Stimulated activated CD8-positive, alpha-beta memory T cell treated with anti-CD3 and anti-CD28 coated beads, Interleukin-4, amount 100 ng/mL, for 4 hours (primary cell): ENCODE data around the gene RANBP1.

Experiments used
- DNase-seq, 2 donors: peaks; one replicate each; pipeline ENCODE4 v3.0.0-alpha.2; 2020; ENCODE audit warnings: low read depth in 2 of 2, low spot score in 1 of 2

RANBP1 gene

DNA sequence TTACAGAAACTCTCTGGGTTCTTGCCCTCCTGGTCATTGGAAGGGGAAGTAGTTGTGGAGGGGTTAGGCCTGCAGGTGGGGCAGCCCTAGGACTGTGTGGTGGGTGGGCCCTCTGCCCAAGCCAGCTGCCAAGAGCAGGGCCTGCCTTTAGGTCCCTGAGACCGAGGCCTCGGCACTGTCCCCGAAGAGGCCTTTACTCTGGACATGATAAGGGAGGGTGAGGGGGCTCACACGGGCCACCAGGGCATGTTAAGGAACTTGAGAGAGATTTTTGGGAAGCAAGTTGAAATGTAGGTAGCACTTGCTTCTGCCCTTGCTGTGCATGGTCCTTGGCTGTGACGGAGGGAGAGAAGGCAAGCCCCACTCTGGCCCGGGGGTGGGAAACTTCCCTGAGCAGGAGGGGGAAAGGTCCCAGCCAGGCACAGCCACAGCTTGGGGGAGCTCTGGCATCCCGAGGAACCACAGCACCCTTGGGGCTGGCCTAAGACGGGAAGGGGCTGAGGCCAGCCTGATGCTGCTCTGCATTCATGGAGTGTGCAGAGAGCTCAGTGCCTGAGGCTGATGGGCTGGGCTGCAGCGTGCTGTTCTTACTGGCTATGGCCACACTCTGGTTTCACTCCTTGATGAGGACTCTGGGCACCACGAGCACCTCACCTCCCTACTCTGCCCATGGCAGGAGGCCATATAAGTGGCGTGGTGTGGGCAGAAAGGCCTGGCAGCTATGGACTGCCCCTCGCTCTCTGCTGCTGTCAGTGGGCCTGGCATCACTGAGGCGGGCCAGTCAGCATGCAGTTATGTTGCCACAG is 7.8 kb upstream of the RANBP1 start:
- no peak for DNase-seq

DNA sequence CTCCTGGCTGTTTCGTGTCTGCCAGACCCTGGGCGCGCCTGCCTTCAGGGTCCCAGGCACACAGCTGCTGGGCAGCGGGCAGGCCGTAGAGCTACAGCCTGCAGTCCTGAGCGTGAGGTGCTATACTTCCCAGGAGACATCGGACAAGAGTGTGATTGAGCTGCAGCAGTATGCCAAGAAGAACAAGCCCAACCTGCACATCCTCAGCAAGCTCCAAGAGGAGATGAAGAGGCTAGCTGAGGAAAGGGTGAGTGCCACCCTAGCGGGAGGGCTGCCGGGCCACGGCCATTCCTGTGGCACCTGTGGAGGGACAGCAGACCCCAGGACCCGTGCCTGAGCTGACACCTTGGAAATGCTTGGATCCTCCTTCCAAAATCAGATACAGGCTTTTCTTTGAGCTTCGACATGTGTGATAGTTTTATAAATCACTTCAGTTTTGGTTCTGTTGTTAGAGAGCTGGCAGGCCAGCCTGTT is 7.1 kb upstream of the RANBP1 start:
- DNase-seq, result no peak

DNA sequence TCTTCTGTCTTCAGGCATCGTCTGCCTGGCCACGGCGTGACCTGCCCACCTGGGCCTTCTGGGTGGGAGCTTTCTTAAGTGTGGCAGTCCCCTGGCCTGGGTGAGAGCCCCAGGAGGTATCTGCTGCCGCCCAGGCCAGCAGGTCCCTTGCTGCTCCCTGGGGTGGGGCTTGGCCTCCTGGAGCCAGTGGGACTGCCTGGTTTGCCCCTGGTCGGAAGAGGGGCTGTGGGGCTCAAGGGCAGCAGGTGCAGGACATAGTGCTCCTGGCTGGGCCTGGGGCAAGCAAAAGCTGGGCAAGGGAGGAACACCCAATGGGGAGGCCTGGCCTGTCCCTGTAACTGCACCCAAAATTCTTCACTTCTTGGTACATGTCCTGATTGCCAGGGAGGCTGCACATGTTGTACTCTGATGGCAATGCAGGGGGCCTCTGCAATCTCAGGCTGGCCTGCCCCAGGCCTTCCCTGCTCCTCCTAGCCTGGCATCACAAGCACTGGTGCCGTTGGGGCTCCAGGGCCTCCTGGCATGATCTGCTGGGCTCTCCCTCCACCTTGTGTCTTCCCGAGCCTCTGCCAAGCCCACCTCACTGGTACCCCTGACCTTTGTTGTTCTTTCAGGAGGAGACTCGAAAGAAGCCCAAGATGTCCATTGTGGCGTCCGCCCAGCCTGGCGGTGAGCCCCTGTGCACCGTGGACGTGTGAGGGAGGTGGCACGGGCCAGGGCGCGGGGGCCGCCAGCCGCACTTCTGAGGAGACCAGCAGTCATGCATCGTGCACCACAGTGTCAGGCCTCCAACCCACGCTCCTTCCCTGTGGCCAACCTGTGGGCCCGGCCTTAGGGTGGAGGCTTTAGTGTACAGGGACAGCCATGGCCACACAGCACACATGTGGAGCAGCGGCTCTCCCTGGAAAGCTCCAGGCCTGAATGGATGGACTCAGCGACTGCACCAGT is 6.2 kb upstream of the RANBP1 start:
- DNase-seq, result no peak

DNA sequence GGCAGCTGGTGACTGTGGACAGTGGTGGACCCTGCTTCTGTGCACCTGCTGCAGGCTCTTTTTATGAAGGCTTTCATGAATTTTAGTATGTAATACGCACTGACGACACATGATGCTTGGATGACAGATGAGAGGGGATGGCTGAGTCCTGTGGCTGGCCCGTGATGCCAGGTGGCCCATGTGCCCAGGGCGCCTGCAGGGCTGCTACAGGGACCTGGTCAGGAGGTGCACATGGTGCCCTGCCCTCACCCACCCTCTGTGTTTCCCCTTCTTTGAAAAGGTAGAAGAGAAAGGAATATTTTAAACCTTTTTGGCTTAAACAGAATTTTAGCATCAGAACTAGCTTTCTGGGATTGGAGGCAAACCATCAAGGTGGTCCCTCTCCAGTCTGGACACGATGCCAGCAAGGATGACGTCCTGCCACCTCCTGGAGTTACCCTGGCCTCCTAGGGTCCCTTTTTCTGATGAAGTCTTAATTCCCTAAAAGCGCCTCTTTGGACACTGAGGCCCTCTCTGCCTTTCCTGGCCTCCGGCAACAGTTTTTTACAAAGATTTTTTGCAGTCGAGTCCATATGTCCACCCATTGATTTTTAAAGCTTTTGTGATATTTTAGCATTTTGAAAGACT is 5.4 kb upstream of the RANBP1 start:
- no peak for DNase-seq

DNA sequence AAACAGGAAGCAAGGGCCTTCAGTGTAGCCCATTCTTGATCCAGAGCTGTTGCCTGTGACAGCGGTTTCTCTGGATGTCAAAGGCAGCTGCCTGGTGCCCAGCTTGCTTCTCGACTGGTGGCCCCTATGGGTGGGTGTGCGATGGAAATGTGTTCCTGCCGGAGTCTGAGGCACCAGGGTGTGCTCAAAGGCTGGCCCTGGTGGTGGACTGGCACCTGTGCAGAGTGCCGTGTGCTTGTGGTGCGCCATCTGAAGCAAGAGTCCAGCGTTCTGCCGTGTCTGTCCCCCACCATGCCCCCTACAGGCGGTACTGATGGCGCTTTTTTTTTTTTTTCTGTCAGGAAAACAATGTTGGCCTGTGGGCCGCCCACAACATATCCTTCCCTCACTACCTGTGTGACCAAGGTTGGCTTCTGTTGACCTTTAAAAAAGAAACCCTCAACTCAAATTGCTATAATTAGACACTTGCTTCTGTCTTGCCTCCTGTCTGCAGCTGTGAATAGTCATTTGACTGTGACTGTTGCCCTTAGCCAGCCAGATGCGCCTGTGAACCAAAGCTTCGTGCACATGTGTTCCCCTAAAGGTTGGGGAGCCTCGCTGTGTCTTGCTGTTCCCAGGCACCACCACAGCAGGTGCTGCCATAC is 4.7 kb upstream of the RANBP1 start:
- no peak for DNase-seq

DNA sequence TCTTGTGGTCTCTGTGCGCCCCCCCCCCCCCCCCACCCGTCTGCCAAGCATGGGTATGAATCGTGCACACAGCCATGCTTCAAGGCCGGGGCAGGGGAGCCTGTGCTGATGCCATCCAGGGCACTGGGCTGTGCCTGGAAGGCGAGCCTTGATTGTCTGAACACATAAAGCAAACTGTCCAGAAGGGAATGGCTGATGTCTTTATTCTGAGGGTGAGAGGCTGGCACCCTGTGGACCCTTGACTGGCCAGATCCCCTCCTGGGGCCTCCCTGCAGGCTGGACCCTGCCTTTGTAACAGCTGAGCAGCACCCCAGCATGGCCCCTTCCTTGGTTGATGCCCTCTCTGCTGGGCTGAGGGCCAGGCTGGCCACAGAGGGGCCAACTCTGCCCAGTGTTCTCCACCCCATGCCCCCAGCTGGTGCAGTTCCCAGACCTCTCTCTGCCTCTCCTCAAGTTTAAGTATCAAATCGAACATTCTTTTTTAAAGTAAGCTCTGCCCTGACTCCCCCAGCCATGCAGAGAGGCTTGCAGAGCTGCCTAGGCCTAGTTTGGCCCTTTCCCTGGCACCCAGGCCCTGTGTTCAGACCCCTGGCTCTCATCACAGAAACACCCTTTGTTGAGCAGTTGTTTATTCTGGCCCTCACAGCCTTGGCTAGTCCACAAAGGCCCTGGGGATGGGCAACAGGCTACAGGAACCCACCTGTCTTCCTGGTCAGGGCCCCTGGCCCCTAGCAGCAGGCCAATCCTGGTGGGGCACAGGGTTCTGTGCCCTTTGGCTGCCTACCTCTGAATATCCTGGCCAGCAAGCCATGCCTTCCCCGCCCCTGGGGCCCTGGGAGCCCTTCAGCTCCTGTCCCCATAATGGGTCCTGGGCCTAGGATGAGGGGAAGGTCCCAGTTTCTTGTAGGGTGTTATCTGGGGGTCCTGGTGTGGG is 3.9 kb upstream of the RANBP1 start:
- DNase-seq, result no peak

DNA sequence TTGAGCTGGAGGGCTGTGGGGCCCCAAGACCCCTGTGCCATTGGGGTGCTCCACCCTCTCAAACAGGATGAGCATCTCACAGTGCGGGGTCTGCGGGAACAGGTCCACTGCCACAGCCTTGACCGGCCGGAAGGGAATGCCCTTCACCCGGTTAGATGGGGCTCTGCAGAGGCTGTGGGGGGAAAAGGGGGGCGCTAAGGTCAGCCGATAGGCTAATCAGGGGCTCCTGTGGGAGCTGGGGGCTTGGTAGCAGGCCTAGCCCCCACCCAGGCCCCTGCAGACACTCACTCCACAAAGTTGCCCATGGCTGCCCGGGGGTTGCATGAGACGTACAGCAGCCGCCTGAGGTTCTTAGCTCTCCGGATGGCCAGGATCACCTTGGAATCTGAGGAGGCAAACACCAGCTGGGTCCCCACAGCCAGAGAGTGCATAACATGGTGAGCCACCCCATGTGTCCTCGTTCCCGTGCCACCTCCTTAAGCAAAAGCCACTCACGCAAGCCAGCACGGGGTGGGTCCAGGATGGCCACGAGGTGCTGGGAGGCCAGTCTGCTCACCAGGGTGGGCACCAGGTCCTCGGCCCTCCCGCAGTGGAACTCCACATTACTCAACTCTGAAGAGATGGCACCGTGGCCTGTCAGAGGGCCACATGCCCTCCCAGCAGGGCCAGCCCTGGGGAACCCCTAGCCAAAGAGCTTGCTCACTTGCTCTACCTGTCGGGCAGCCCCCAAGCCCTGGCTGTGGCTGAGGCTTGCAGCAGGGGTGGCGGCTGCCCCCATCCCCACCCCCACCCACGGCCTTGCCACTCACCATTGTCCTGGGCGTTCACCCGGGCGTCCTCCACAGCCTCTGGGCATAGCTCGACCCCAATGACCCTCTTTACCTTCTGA is 3.0 kb upstream of the RANBP1 start:
- no peak for DNase-seq

DNA sequence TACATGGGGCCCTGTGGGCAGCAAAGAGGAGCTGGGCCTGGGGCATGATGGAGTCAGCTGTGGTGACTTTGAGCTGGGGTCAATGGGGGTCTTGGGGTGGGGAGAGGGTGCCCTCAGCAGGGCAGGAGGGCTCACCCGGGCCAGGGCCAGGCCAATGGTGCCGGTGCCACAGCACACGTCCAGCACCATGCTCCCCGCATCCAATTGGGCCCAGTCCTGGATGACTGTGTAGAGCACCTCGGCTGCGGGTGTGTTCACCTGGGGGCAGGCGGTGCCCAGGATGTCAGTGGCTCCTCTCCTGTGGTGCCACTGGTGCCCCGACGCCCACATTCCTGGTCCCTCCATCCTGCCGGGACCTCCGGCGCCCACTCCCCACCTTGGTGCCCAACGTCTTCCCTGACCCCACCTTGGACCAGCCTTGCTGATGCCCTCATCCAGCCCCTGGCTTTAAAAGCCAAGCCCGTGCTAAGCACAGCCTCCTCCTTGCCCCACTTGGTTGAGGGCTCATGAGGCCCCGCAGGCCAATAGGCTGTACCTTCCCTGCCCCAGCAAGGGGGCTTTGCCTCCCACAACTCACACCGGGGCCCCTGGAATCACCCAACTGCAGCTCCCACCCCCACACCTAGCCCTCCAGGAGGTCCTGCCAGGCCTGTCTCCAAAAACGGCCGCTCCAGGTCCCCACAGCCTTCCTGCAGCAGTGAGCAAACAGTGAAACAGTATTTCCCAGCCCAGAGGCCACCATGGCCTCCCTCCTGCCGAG is 2.2 kb upstream of the RANBP1 start:
- DNase-seq, result no peak

DNA sequence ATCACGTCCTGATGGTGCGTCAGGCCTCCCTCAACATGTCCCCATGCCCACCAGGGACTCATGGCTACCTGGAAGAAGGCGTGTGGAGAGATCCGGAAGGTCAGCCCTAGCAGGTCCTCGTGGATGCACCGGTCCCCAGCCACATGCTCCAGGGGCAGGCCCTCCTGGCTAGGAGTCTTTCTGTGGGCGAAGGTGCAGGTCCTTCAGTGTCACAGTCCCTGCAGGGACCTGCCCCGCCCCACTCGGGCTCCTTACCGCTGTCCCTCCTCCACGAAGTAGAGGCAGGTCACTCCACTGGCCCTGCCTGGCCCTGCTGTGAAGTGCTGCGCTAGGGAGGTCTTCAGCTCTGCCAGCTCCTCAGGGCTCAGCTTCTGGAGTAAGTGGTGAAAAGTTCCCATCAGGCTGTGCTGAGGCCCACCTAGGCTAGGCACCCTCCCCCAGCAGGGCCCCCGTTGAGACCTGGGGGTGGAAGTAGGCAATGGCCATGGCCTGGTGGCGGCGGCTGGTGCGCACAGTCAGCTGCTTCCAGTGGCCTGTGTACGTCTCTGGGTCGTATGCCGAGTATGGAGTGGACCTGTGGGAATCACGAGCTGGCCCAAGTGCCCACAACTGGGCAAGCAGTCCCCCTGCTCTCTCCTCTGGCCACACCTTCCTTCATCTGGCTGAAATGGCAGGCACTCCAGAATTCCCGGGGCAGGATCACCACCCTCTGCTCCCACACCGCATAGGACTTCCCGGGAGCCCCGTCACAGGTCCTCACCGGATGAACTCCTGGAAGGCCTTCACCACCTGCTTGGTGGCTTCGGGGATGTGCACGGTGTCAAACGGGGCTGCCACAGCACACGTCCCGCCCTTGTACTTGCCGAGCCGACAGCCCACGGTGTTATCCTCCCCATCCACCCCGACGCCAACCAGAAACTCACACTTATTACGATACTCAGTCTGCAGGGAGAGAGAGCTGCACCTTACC is 1.1 kb upstream of the RANBP1 start:
- no peak for DNase-seq

DNA sequence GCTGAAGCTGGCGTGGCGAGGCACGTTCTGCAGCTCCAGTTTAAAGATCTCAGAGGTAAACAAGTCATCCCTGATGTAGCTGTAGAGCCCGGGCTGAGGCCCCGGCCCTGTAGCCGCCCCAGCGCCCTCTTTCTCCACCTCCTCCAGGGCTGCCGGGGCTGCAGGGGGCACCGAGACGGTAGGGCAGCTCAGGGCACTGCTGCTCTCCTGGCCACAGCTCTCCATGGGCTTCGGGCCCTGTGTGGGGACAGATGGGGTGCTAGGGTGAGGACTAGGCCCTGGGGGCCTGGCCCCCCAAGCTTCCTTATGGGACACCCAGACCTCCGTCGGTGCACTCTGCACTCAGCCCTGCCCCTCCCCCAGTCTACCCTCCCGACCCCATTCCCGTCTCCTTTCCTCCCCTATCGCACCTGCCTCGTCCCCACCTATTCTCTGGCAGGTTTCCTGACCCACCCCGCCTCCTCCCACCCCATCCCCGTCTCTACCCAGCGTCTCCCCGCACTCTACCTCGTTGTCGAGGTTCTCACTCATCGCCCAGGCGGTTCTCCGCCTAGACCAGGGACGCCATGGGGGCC is 559 bp downstream of the RANBP1 start:
- DNase-seq, result no peak

DNA sequence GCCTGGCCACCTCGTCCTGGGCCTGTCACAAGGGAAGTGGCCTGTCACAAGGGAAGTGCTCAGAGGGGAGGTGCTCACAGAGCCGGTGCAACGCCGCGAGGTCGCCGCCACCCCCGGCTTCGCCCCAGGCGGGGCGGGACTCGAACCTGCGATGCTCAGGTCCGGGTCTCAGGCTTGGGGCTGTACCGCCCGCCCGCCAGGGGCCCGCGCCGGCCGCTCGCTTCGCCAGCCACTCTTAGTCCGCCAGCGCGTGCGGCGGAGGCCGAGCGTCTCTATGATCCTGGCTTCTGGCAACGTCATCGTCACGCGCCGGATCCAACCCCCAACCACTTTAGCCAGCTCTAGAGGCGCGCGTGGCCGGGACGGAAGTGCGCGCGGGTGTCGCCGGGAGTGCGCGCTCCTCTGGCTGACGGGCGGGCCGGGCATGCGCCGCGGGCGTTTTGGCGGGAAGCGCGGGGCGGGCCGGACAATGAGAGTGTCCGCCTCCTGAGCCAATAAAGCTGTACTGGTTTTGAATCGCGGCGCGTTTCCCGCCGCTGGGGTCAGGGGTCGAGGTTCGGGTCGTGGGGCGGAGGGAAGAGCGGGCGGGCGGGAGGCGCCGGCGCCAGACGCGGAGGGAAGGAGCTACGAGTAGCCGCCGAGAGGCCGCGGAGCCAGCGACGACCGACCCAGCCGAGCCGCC is 1.2 kb downstream of the RANBP1 start, which contains the start of gene TRMT2A:
Gene TRMT2A (minus strand): TSS at position 276 of the 682 bp plus-strand sequence. CDS start 320 bp downstream, outside the sequence.
- DNase-seq, result peak; percentile 88 to 93

DNA sequence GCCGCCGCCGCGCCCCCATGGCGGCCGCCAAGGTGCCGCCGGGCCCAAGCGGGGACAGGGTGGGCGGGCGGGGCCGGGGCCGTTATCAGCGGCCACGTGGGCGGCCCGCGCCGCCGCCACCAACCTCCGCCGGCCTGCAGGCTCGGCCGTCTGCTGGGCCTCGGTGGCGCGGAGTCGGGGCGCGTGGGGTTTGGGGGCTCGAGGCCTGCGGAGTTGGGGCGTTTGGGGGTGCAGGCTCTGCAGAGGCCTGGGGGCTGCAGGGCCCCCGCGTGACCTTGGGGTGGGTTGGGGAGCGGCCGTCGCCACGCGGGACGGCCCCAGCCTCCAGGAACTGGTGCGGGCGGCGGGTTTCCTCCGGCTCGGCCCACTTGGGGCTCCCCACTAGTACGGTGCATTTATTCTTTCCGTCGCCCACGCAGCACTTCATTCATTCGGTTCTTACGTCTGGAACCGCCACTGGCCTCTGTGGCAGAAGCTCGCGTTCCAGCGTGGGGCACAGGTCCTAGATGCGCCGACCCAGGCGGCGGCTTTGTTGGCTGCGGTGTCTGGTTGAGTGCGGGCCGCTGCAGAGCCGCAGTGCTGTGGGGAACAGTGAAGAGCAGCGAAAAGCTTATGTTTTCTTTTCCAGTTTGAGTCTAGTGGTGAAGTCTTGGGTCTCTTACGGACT is 1.9 kb downstream of the RANBP1 start:
- DNase-seq, result peak; percentile 64 to 67

DNA sequence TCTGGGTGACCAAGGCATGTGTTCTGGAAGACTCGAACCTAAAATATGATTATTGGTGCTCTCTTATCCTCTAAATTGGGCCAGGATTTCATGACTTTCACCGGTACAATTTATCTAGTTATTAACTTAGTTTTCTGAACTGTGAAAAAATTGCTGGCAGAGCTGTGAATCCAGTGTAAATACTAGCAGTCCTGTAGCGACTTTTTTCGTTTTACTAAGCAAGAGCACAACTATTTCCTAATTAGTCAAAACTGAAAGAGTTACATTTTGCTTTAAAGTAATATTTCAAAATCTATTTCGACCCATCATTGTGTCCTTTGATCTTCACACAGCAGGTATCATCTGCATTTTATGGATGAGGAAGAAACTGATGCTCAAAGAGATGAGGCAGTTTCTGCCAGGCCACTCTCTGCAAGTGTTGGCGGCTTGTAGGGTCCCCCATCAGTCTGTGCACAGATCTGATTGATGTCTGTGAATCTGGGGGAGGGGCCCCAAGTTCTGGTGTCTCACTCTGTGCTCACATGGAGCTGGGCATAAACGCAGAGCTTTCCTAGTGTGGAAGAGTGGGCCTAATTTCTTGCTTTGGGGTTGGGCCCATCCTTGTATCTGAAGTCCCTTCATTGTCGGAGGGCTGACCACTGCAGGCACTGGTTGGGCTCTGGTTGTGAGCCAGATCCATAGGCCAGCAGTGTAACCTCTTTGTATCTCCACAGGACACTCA is 2.6 kb downstream of the RANBP1 start:
- DNase-seq, result no peak

DNA sequence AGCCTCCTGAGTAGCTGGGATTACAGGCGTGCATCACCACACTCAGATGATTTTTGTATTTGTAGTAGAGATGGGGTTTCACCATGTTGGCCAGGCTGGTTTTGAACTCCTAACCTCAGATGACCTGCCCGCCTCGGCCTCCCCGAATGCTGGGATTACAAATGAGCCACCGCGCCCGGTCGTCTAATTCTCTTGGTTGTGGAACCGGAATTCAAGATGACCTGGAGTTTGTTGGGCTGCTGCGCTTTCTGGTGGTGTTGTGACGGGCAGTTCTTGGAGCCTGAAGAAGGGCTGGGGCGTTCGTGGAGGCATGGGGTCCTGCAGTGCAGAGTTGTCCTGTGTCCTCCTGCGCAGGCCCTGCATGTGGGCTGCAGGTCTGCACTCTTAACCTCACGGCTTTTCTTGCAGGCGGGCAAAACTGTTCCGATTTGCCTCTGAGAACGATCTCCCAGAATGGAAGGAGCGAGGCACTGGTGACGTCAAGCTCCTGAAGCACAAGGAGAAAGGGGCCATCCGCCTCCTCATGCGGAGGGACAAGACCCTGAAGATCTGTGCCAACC is 6.0 kb downstream of the RANBP1 start:
- no peak for DNase-seq
